Spleen (tissue), 7 donors: ENCODE data around the gene XRCC3.

Source experiments
- POLR2A ChIP-seq, 3 donors: fragments of 450-650 bp; IDR thresholded peaks; one replicate each; pipeline ENCODE4 v1.5.1; 2017; ENCODE audit warnings: antibody characterized with exemption in 3 of 3, mild to moderate bottlenecking in 1 of 3
- POLR2AphosphoS5 ChIP-seq, 3 donors: sonication (generic); formaldehyde crosslinking; IDR thresholded peaks; one replicate each; pipeline ENCODE4 v1.5.1; 2017; ENCODE audit warnings: antibody characterized with exemption in 3 of 3
- TF ChIP-seq, protein P1 (sequence below), 11 experiments: fragments of 200-600 bp in 7 of 11; fragments of 450-650 bp in 4 of 11; sonication (generic) in 4 of 11; IDR thresholded peaks in 8 of 11; conservative IDR thresholded peaks in 3 of 11; 1 replicate in 7 of 11; 2 replicates in 4 of 11; pipeline versions ENCODE4 v1.4.0 to v1.8.0; 2016 to 2021; ENCODE audit warnings: antibody characterized with exemption in 11 of 11, inconsistent platforms in 4 of 11, mild to moderate bottlenecking in 1 of 11
- donor health status: DM: no; HTN: no; CAD: no; lungs with moderate emphysema.
- donor health status: DM: no; HTN: no; CAD: no.
- donor health status: DM: no; HTN: no; CAD: no.

DNA sequence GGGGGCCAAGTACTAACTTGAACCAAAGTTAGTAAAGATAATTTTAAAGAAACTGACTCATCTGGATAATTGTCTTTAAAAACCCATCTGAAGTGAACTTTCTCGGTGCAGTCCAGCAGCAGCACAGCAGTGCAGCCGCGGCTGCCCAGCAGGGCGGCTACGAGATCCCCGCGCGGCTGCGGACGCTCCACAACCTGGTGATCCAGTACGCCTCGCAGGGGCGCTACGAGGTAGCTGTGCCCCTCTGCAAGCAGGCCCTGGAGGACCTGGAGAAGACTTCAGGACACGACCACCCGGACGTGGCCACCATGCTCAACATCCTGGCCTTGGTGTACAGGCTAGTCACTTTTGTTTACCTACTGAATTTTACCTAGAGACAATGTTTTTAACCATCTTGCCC lies 52.7 kb downstream of the XRCC3 start:
- TF ChIP-seq POLR2AphosphoS5 (IDR thresholded peaks at IDR 0.05): peak in 1 of 3 donors; percentile 54
- TF ChIP-seq, protein P1, sequence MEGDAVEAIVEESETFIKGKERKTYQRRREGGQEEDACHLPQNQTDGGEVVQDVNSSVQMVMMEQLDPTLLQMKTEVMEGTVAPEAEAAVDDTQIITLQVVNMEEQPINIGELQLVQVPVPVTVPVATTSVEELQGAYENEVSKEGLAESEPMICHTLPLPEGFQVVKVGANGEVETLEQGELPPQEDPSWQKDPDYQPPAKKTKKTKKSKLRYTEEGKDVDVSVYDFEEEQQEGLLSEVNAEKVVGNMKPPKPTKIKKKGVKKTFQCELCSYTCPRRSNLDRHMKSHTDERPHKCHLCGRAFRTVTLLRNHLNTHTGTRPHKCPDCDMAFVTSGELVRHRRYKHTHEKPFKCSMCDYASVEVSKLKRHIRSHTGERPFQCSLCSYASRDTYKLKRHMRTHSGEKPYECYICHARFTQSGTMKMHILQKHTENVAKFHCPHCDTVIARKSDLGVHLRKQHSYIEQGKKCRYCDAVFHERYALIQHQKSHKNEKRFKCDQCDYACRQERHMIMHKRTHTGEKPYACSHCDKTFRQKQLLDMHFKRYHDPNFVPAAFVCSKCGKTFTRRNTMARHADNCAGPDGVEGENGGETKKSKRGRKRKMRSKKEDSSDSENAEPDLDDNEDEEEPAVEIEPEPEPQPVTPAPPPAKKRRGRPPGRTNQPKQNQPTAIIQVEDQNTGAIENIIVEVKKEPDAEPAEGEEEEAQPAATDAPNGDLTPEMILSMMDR (IDR thresholded peaks at IDR 0.05 in 8 of 11, conservative IDR thresholded peaks at IDR 0.05 in 3 of 11): no peak
- TF ChIP-seq POLR2A (IDR thresholded peaks at IDR 0.05): no peak
